ENCODE data around the gene MCOLN3. TPM values are rescaled to one million over a fixed set of nuclear protein-coding genes. Genes with fewer than 3 reads are reported as not detected.

Gene MCOLN3
- total RNA-seq, 1 experiment from 2014 or later = 1.2 TPM

Other genes starting within 250 kb of the MCOLN3 start
- gene LPAR3, start 155.3 kb downstream of the MCOLN3 start, total RNA-seq (2014; rRNA removed; shearing (Covaris generic)) = 37.8 and 46.3 TPM in 2 replicates
- gene MCOLN2, start 51.4 kb downstream of the MCOLN3 start, total RNA-seq (2014; rRNA removed; shearing (Covaris generic)) = 0.38 and 0.70 TPM in 2 replicates
- gene SYDE2, start 152.5 kb upstream of the MCOLN3 start, total RNA-seq (2014; rRNA removed; shearing (Covaris generic)) = 13.0 and 15.6 TPM in 2 replicates
- 38.9 and 51.0 TPM in 2 replicates for gene C1orf52, start 211.2 kb upstream of the MCOLN3 start, total RNA-seq (2014; rRNA removed; shearing (Covaris generic))
- gene BCL10, start 228.1 kb upstream of the MCOLN3 start, total RNA-seq (2014; rRNA removed; shearing (Covaris generic)) = 23.0 and 26.3 TPM in 2 replicates

All from H7 (cell line).